Smooth muscle cell (in vitro differentiated cells): ENCODE data around the gene CCL3. TPM values are rescaled to one million over a fixed set of nuclear protein-coding genes. Genes with fewer than 3 reads are reported as not detected.

Experiments
- polyA plus RNA-seq: library from polyadenylated mRNA; unstranded; fragments of >200 nt; fragmentation: Nextera tagmentation; extraction: Ambion mirVana; gene quantifications from 2 replicates; pipeline ENCODE4 v1.2.1, GENCODE V29; 2016
- small RNA-seq: library from RNA; depleted of rRNA; stranded (forward); fragments of <200 nt; gene quantifications from one replicate; pipeline ENCODE3, GENCODE V24; 2014
- total RNA-seq: library from RNA; depleted of rRNA; stranded (reverse); fragments of >200 nt; gene quantifications from 2 replicates; pipeline ENCODE4 v1.2.3, GENCODE V29; 2014

The CCL3 gene
- total and polyA plus RNA-seq, 2 experiments from 2014 or later, result 0.63 to 1.3 TPM

Small RNA genes within 50 kb of the gene (small RNA-seq; reads per million reads assigned to genes)
- gene RN7SL301P, result not detected

Other genes starting within 250 kb of the CCL3 start
- not detected in 2 replicates for gene HEATR9, start 221.3 kb downstream of the CCL3 start, total RNA-seq
- not detected in 2 replicates for gene HEATR9, start 221.3 kb downstream of the CCL3 start, polyA plus RNA-seq
- gene CCL5, start 209.8 kb downstream of the CCL3 start, total RNA-seq, result 0.09 TPM in 1 of 2 replicates, not detected in the other
- 1.0 TPM in 1 of 2 replicates, not detected in the other for gene CCL5, start 209.8 kb downstream of the CCL3 start, polyA plus RNA-seq
- 1.5 TPM in 1 of 2 replicates, not detected in the other for gene RDM1, start 159.4 kb downstream of the CCL3 start, total RNA-seq
- 0.43 TPM in 1 of 2 replicates, not detected in the other for gene RDM1, start 159.4 kb downstream of the CCL3 start, polyA plus RNA-seq
- not detected in 2 replicates for gene LYZL6, start 146.4 kb downstream of the CCL3 start, total RNA-seq
- not detected in 2 replicates for gene LYZL6, start 146.4 kb downstream of the CCL3 start, polyA plus RNA-seq
- not detected in 2 replicates for gene CCL16, start 108.6 kb downstream of the CCL3 start, total RNA-seq
- gene CCL16, start 108.6 kb downstream of the CCL3 start, polyA plus RNA-seq, result not detected in 2 replicates
- not detected in 2 replicates for gene CCL14, start 103.4 kb downstream of the CCL3 start, total RNA-seq
- gene CCL14, start 103.4 kb downstream of the CCL3 start, polyA plus RNA-seq, result not detected in 2 replicates
- not detected in 2 replicates for gene CCL15, start 88.6 kb downstream of the CCL3 start, total RNA-seq
- not detected in 2 replicates for gene CCL15, start 88.6 kb downstream of the CCL3 start, polyA plus RNA-seq
- not detected in 2 replicates for gene CCL23, start 72.2 kb downstream of the CCL3 start, total RNA-seq
- not detected in 2 replicates for gene CCL23, start 72.2 kb downstream of the CCL3 start, polyA plus RNA-seq
- not detected in 2 replicates for gene CCL18, start 25.9 kb downstream of the CCL3 start, total RNA-seq
- gene CCL18, start 25.9 kb downstream of the CCL3 start, polyA plus RNA-seq, result not detected in 2 replicates
- gene CCL4, start 13.7 kb upstream of the CCL3 start, total RNA-seq, result 0.81 and 1.3 TPM in 2 replicates
- gene CCL4, start 13.7 kb upstream of the CCL3 start, polyA plus RNA-seq, result 1.5 TPM in 1 of 2 replicates, not detected in the other
- gene TBC1D3B, start 86.5 kb upstream of the CCL3 start, total RNA-seq, result not detected in 2 replicates
- 1.4 and 2.8 TPM in 2 replicates for gene TBC1D3B, start 86.5 kb upstream of the CCL3 start, polyA plus RNA-seq
- gene CCL3L1, start 106.6 kb upstream of the CCL3 start, total RNA-seq, result 0.81 TPM in 1 of 2 replicates, not detected in the other
- 1.9 TPM in 1 of 2 replicates, not detected in the other for gene CCL3L1, start 106.6 kb upstream of the CCL3 start, polyA plus RNA-seq
- not detected in 2 replicates for gene CCL4L2, start 120.9 kb upstream of the CCL3 start, total RNA-seq
- gene CCL4L2, start 120.9 kb upstream of the CCL3 start, polyA plus RNA-seq, result 0.35 TPM in 1 of 2 replicates, not detected in the other
- gene TBC1D3I, start 174.4 kb upstream of the CCL3 start, total RNA-seq, result 0.18 TPM in 1 of 2 replicates, not detected in the other
- 0.11 TPM in 1 of 2 replicates, not detected in the other for gene TBC1D3I, start 174.4 kb upstream of the CCL3 start, polyA plus RNA-seq
- not detected in 2 replicates for gene TBC1D3G, start 233.7 kb upstream of the CCL3 start, total RNA-seq
- gene TBC1D3G, start 233.7 kb upstream of the CCL3 start, polyA plus RNA-seq, result not detected in 2 replicates